Measurements from ENCODE around the gene CD109.
A peak's percentile ranks its signal among the peaks of the same experiment; 100 is the strongest.
"Not testable (repeated sequence)": the region's sequence is repeated elsewhere in the genome, so short reads cannot be mapped to it uniquely, and the experiment has no call there.

CD109 gene

GRCh38 chr6:73798592-73798991 is 102.6 kb downstream of the CD109 start:
- DNase-seq, result no peak

- no peak for DNase-seq
Observed at GRCh38 chr6:73800997-73801396, 105.0 kb downstream of the CD109 start.

- no peak for DNase-seq
Observed at GRCh38 chr6:73801652-73802268, 105.8 kb downstream of the CD109 start.

GRCh38 chr6:73802366-73802765 is 106.4 kb downstream of the CD109 start:
- no peak for DNase-seq

GRCh38 chr6:73803562-73804241 is 107.7 kb downstream of the CD109 start:
- peak; percentile 11 for DNase-seq

GRCh38 chr6:73805221-73805620 is 109.2 kb downstream of the CD109 start:
- not testable (repeated sequence) for DNase-seq

- DNase-seq, result not testable (repeated sequence)
Observed at GRCh38 chr6:73805982-73806381, 110.0 kb downstream of the CD109 start.

- DNase-seq, result no peak
Observed at GRCh38 chr6:73811706-73812105, 115.7 kb downstream of the CD109 start.

- DNase-seq, result no peak
Observed at GRCh38 chr6:73817253-73817652, 121.2 kb downstream of the CD109 start.

- peak; percentile 82 for DNase-seq
Observed at GRCh38 chr6:73823046-73823735, 127.2 kb downstream of the CD109 start.

GRCh38 chr6:73823832-73824231 is 127.8 kb downstream of the CD109 start:
- no peak for DNase-seq

GRCh38 chr6:73826571-73826970 is 130.6 kb downstream of the CD109 start:
- no peak for DNase-seq

- DNase-seq, result no peak
Observed at GRCh38 chr6:73830119-73830518, 134.1 kb downstream of the CD109 start.

- DNase-seq, result no peak
Observed at GRCh38 chr6:73832313-73832712, 136.3 kb downstream of the CD109 start.

- DNase-seq, result not testable (repeated sequence)
Observed at GRCh38 chr6:73844696-73845095, 148.7 kb downstream of the CD109 start.

- DNase-seq, result not testable (repeated sequence)
Observed at GRCh38 chr6:73851048-73851447, 155.0 kb downstream of the CD109 start.

- peak; percentile 66 for DNase-seq
Observed at GRCh38 chr6:73854998-73855718, 159.2 kb downstream of the CD109 start.

- DNase-seq, result no peak
Observed at GRCh38 chr6:73857341-73857890, 161.4 kb downstream of the CD109 start.

GRCh38 chr6:73858376-73858775 is 162.4 kb downstream of the CD109 start:
- no peak for DNase-seq

GRCh38 chr6:73860303-73860702 is 164.3 kb downstream of the CD109 start:
- DNase-seq, result no peak

GRCh38 chr6:73866305-73866704 is 170.3 kb downstream of the CD109 start:
- no peak for DNase-seq

GRCh38 chr6:73867411-73867810 is 171.4 kb downstream of the CD109 start:
- no peak for DNase-seq

- DNase-seq, result no peak
Observed at GRCh38 chr6:73870907-73871306, 174.9 kb downstream of the CD109 start.
